GM20000 (cell line): ENCODE measurements around the gene TERT.
"Not testable (repeated sequence)": the region's sequence is repeated elsewhere in the genome, so short reads cannot be mapped to it uniquely, and the experiment has no call there.

Source experiments
- DNase-seq: peaks from one replicate; pipeline ENCODE4 v3.0.0; 2012; ENCODE audit warnings: low spot score
- TF ChIP-seq, protein P1 (sequence below): IDR thresholded peaks from 2 replicates; pipeline ENCODE4 v1.5.1; 2012; ENCODE audit warnings: mild to moderate bottlenecking, control low read depth; ENCODE audit errors: extremely low read depth, missing control alignments

The TERT gene

DNA sequence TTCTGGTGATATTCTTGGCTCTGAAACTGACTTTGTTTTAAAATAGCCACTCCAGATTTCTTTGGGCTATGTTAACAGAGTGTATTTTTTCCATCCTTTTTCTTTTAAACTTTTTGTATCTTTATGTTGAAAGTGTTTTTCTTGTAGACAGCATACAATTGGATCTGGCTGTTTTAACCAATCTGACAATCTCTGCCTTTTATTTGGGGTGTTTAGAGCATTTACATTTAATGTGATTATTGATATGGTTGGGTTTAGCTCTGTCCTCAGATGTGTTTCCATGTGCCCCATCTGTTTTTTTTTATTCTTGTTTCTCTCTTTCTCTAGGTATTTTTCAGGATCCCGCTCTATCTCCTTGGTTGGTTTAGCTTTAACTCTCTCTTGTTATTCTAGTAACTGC lies 59.0 kb downstream of the TERT start:
- DNase-seq = no peak
- TF ChIP-seq, protein P1, sequence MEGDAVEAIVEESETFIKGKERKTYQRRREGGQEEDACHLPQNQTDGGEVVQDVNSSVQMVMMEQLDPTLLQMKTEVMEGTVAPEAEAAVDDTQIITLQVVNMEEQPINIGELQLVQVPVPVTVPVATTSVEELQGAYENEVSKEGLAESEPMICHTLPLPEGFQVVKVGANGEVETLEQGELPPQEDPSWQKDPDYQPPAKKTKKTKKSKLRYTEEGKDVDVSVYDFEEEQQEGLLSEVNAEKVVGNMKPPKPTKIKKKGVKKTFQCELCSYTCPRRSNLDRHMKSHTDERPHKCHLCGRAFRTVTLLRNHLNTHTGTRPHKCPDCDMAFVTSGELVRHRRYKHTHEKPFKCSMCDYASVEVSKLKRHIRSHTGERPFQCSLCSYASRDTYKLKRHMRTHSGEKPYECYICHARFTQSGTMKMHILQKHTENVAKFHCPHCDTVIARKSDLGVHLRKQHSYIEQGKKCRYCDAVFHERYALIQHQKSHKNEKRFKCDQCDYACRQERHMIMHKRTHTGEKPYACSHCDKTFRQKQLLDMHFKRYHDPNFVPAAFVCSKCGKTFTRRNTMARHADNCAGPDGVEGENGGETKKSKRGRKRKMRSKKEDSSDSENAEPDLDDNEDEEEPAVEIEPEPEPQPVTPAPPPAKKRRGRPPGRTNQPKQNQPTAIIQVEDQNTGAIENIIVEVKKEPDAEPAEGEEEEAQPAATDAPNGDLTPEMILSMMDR = no peak

DNA sequence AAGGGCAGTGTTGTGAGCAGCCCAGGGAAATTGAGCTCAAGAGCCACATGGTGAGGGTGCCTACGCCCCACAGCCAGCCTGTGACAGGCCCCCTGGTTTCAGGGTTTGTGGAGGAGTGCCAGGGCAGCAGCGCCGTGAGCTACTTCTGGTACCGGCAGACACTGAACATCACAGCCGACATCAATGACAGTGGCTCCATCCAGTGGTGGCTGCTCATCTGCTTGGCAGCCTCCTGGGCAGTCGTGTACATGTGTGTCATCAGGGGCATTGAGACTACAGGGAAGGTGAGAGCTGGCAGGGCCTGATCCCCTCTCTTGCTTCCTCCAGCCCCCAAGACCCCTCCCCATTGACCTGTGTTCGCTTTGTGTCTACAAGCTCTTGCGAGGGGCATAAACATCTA lies 59.5 kb downstream of the TERT start:
- no peak for DNase-seq
- TF ChIP-seq, protein P1 = no peak

DNA sequence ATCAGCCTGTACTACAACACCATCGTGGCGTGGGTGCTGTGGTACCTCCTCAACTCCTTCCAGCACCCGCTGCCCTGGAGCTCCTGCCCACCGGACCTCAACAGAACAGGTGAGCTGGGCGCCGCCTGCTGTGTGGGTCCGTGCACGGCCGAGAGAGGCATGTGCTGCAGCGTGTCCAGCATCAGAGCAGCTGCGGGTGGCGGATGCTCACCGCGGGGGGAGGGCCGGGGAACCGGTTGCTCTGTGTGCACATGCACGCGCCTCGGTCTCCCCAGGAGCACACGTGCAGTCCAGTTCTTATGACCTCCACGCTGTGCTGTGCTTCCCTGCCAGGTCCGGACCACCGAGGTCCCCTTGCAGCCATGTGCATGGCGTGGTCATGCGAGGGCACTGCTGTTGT lies 62.1 kb downstream of the TERT start:
- TF ChIP-seq, protein P1 = no peak
- no peak for DNase-seq

DNA sequence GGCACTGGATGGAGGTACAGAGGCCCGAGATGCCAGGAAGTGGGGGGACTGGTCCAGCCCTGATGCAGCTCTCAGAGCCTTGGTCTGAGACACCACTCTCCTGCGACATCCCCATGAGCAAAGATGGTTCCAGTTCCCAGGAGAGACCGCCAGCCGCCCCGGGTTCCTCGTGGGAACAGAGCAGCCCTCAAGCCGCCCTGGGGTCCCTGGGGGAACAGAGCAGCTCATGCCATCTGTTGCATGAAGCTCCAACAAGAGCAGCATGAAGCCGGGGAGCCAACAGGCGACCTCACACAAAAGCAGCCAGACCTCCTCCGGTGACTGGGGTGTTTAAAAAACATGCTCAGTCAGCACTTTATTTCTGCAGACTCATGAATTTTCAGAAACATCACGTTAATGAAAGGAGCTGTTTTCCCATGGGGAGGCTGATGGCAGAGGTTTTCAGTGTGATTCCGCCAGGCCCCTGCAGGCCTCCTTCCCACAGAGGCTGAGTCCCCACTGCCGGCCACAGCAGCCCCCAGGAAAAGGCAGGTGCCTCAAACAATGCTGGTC lies 63.4 kb downstream of the TERT start:
- TF ChIP-seq, protein P1 = no peak
- no peak for DNase-seq

DNA sequence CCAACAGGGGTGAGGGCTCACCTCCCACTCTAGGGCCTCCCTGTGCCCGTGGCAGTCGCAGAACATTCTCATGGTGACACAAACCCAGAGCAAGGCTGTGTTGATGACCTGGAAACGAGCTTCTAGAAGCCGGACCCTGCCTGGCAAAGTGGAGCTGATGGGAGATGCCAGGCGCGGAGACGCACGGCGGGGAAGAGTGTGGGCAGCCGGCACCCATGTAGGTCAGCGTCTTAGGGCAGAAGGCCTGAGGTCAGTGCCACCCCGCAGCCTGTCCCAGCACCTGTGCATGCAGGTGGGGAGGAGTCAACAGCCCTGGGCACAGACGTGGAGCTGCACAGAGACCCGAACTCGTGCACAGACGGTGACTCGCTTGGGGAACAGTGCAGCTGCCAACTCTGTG lies 64.3 kb downstream of the TERT start:
- TF ChIP-seq, protein P1 = no peak
- DNase-seq = no peak

DNA sequence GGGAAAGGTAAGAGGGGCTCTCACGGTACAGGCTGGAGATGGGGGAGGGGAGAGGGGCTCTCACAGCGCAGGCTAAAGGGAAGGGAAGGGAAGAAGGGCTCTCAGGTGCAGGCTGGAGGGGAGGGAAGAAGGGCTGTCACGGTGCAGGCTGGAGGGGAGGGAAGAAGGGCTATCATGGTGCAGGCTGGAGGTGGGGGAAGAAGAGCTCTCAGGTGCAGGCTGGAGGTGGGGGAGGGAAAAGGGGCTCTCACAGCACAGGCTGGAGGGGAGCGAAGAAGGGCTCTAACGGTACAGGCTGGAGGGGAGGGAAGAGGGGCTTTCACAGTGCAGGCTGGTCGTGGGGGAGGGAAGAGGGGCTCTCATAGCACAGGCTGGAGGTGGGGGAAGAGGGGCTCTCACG lies 65.0 kb downstream of the TERT start:
- DNase-seq = no peak
- TF ChIP-seq, protein P1 = no peak

DNA sequence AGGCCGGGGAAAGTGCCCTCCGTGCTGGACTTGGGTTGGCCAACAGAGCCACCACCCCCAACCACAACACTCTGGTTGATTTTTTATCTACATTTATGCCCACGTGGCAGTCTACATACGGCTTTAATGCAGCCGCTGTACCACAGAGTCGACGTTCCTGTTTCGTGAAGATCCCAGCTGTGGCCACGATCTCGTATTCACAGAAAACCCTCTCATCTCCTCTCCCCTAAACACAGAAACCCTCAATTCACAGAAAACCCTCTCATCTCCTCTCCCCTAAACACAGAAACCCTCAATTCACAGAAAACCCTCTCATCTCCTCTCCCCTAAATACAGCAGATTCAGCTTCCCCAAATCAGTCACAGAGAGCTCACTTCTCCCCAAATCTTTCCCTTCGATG lies 65.8 kb downstream of the TERT start:
- not testable (repeated sequence) for DNase-seq

DNA sequence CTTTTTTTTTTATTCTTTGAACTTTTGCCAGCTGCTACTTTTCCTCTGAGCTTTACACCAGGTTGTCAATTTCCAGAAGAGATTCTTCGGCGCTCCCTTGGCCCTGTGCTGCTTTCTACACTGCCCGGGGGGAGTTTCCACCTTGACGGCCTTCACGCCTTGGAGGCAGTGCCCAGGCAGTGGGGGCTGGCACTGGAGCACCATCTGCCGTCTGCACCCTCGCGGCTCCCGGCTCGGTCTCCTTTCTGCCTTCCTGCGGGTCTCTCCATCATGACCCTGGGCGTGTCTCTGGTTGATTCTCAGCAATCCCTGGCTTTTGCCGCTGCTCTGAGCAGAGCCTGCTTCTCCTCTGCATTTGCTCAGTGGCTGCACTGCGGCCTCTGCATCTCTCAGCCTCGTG lies 66.7 kb downstream of the TERT start:
- no peak for DNase-seq
- TF ChIP-seq, protein P1 = no peak
